HG03565 (cell line): ENCODE data around the gene SEC14L5.

Experiments used
- ATAC-seq: cut with Tn5 transposase; IDR thresholded peaks from one replicate; pipeline ENCODE4 v1.9.1; 2021; ENCODE audit warnings: mild to moderate bottlenecking, moderate library complexity; ENCODE audit not compliant: unreplicated experiment

Gene SEC14L5

GRCh38 chr16:4982056-4982867 lies 24.1 kb downstream of the SEC14L5 start:
- ATAC-seq: no peak

GRCh38 chr16:4984174-4984990 lies 26.3 kb downstream of the SEC14L5 start:
- no peak for ATAC-seq

GRCh38 chr16:4987250-4987579 lies 29.1 kb downstream of the SEC14L5 start:
- no peak for ATAC-seq

- ATAC-seq: no peak
These were observed 29.6 kb downstream of the SEC14L5 start for GRCh38 chr16:4987580-4988374.

GRCh38 chr16:4988647-4989046 lies 30.5 kb downstream of the SEC14L5 start:
- no peak for ATAC-seq

- ATAC-seq: no peak
These were observed 31.4 kb downstream of the SEC14L5 start for GRCh38 chr16:4989391-4990006.

GRCh38 chr16:4990415-4990814 lies 32.3 kb downstream of the SEC14L5 start:
- no peak for ATAC-seq

GRCh38 chr16:4991754-4992153 lies 33.6 kb downstream of the SEC14L5 start:
- ATAC-seq: no peak

- no peak for ATAC-seq
These were observed 36.7 kb downstream of the SEC14L5 start for GRCh38 chr16:4994719-4995434.

GRCh38 chr16:5000573-5001001 lies 42.5 kb downstream of the SEC14L5 start:
- ATAC-seq: no peak

- no peak for ATAC-seq
These were observed 43.4 kb downstream of the SEC14L5 start for GRCh38 chr16:5001571-5001970.

GRCh38 chr16:5001986-5002385 lies 43.9 kb downstream of the SEC14L5 start:
- ATAC-seq: no peak

- ATAC-seq: no peak
These were observed 44.6 kb downstream of the SEC14L5 start for GRCh38 chr16:5002699-5003143.

GRCh38 chr16:5003211-5003610 lies 45.1 kb downstream of the SEC14L5 start:
- ATAC-seq: no peak

- ATAC-seq: no peak
These were observed 45.7 kb downstream of the SEC14L5 start for GRCh38 chr16:5003828-5004227.

- ATAC-seq: no peak
These were observed 46.2 kb downstream of the SEC14L5 start for GRCh38 chr16:5004311-5004710.

GRCh38 chr16:5005916-5006315 lies 47.8 kb downstream of the SEC14L5 start:
- ATAC-seq: no peak

- ATAC-seq: no peak
These were observed 48.4 kb downstream of the SEC14L5 start for GRCh38 chr16:5006348-5007193.

GRCh38 chr16:5007256-5007655 lies 49.1 kb downstream of the SEC14L5 start:
- ATAC-seq: no peak
